GM19438 (cell line): ENCODE measurements around the gene MSX2.
"Not testable (repeated sequence)": the region's sequence is repeated elsewhere in the genome, so short reads cannot be mapped to it uniquely, and the experiment has no call there.

ENCODE experiments used
- ATAC-seq: cut with Tn5 transposase; IDR thresholded peaks from one replicate; pipeline ENCODE4 v1.9.1; 2021; ENCODE audit warnings: low read depth; ENCODE audit not compliant: unreplicated experiment

The MSX2 gene

DNA sequence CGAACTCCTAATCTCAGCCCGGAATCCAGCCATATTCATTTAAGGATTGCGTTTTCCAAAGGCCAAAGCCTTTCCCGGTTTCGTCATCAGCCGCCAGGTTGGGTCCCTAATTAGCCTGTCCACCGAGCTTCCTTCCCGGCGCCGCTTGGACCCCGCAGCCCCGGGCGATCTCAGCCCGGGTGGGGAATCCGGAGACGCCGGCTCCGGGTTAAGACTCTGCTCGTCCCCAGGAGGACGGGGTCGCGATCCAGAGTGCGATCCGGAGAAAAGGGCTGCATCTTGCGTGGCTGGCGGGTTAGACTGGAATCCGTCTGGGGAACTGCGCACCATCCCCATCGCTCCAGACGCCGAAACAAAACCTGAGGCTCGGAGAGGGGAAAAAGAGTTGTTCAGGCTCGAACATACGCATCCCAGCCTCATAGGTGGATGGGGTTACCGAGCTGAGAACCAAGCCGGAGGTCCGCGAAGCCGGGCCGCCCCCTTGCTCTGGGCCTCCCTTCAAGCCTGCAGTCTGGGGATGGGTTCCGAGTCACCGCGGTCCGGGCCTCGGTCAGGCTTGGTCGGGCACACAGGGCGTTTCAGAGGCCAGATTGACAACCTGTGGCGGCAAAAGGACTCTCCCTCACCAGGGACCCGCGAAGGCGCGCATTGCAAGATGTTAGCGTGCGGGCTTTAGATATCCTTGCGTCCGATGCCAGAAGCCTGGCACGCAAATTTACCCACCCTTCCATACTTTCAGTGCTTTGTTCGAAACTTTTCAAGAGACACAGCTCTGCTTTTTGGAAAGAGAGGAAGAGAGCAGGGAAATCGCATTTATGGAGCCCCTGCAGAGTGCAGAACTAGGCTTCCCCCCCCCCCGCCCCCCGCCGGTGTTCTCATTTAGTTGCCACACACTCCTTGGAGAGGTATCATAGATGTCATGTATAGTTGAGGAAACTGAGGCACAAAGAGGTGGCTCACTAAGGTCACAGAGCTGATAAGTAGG, 7.9 kb downstream of the MSX2 start:
- no peak for ATAC-seq

DNA sequence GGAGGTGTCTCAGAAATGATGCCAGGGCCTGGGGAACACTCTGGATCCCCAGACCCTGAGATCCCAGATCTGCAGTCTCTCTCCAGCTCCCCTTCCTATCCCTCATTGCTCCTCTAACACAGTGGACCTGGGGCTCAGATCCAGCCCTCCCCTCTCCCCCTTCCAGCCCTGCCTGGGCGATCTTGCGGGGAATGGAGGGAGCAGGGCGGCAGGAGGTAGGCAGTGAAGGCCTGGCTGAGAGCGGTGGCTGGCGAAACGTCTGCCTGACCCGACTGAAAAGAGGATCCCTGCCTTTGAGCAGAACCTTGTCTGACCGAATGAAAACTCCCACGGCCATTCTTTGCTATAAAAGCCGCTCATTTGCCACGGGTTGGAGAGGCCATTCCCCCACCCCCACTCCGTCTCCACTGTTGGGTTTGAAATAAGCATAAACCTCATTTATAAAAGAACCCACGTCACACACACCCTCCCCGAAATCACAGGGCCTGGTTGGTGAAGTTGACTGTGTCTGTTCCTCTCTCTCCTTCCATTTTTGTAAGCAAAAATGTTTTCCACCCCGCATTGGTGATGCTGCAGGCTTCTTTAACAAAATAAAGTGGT, 8.8 kb downstream of the MSX2 start:
- no peak for ATAC-seq

DNA sequence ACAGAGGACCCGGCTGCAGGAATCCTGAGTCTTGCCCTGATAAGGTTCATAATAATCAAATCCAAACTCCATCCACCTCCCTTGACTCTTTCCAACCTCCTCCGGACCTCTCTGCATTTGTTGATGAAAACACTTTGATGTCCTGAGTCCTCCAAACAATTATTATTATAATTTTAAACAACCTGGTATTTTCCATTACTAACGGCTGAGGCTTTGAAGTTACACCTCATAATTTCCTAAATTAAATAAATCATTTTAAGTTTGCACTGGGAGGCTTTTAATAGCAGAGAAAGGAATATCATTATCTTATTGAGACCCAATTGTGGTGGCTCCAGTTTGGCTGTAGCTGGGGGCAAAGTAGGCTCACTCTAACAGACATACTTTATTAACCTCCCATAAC, 9.5 kb downstream of the MSX2 start:
- ATAC-seq, result no peak

DNA sequence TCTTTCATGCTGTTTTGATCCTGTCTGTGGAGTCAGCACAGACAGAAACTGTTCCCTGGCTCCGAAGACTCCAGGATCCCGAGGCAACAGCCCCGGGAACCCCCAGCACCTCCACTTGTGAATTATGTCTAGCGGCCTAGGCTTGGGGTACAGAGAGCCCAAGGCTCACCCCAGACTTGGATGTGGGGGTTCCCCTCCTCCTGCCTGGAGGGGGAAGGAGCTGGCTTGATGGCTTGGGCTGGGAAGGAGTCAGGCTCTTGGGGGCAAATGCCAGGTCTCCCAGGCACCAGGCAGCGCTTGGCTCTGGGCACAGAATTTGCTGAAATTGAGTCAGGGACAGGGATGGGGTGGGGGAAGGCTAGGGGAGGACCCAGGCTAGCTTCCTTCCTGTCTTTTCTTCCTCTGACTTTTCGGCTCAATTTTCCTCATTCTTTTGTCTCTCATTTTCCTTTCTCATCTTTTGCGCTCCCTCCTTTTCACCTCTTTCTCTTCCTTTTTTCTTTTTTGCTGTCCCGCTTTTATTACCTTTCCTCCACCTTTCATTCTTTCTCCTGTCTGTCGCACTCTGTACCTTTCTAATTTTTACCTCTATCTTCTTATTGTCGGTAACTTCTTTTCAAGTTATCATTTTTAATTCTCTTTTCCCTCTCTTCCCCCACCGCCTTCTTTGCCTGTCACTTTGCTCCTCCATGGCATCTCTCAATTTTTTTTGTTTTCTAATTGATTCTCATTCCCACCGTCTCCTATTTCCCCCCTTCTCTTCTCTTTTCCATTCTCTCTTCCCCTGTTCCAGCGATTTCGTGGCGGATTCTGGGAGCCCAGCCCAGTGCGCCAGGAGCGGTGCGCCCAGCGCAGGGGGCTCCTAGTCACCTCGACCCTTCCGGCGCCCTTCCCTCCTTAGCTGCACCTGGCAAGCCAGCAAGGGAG, 10.5 kb downstream of the MSX2 start:
- ATAC-seq, result no peak

DNA sequence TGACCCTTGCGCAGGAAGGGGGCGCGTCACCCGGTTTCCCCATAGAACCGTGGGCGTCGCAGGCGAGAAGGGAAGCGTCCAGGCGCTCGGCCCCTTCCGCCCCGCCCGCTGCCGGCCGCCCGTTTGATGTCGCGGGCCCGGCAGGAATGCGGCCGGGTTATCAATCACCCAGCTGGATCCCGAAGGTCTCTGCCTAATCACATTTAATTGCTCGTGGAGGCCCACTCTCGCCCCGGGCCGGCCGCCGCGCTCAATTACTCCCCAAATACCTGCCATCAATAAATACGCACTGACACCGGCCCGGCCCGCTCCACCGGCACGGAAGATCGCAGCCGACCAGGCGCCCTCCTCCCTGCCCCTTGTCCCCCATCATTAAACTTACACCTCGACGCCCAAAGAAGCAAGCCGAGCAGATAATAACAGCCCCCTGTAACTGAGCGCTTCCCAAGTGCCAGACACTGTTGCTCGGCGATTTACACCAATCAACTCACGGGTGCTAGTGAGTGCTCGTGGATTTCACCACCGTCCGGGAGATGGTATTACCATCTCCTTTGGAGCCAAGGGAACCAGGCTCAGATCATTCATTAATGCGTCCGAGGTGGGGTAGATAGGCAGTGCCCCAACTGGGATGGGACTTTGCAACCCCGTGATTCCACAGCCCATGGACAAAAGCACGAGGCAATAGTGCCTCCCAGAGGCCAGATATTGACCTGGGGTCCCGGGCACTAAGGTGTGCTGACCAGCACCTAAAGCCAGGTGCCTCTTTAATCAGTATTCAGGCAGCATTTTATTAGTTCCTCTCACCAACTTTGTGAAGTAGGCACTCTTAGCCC, 11.3 kb downstream of the MSX2 start:
- ATAC-seq, result no peak

DNA sequence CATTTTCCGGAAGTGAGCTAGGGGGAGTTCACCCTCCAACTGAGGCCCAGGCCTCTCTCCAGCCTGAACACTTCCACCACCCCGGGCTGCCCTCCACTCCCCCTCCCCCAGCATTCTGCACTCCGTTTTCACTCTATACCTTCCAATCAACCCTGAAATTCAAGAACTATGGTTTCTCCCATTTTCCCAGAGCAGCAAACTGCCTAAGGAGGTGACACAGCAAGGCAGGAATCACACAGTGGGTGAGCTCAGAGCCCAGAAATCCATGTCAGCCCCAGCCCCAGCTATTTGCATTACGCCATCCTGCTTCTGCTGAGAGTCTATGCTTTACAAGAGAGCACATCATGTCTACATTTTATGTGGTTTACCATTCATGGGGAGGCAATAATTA, 11.9 kb downstream of the MSX2 start:
- ATAC-seq, result no peak

DNA sequence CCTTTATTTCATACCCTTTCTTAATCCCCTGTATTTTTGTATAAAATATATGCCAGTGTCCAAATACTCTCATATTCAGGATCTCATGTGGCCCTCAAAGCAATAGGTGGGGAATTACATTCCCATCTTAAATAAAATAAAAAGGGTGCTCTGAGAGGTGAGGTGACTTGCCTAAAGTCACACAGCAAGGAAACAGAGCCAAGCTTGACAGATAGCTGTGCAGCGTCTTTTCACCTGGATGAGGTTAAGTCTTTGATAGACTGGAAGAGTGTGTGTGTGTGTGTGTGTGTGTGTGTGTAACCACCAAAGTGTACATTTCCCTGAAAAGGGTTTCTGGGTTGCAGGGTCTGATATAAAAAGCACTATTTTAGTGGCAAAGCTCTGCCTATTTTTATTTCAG, 12.4 kb downstream of the MSX2 start:
- no peak for ATAC-seq

DNA sequence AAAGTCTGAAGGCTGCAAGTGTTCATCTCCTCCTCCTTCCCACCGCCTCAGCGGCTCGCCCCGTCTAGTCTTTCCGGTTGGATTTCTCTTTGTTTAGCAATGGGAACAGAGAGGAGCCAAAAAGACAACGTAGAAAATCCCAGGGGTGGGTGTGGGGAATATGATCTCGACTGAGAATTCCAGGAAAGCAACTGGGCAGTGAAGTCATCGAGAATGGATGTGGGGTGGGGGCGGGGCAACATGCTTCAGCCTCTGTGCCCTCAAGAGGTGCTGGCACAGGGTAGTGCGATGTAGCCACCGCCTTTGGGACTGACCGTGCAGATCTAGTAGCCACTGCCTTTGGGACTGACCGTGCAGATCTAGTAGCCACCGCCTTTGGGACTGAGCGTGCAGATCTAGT, 12.9 kb downstream of the MSX2 start:
- no peak for ATAC-seq

DNA sequence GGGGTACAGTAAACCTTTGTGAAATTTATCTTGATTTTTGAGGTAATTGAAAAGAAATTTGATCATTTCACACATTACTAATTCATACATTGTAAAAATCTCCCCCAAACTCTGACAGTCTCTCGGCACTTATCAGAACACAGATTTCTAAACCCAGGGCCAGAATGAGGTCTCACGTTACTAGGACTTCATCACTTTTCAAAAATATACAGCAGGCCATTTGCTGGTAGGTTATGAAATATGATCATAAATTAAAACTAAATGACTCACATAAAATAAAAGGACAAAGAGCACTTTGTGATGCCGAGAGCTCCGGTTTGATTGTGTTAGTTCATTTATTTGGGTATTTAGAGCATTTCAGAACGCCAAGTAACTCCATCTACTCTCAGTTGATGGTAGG, 17.0 kb downstream of the MSX2 start:
- ATAC-seq, result no peak

DNA sequence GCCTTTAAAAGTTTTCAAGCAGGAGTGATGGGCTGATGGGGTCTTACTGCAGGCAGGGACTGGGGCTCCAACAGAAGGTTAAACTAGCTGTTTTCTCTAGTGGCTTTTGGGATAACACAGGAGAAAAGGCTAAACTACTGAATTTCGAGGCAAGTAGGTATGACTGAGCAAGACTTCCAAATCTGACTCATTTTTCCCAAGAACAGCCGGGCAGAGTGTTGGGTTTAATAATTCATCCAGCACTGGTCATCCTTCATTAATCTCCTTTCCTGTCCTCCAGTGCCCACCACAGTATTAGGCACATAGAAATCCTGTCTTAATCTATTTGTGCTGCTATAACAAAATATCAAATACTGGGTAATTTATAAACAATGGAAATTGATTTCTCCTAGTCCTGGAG, 20.5 kb downstream of the MSX2 start:
- no peak for ATAC-seq

DNA sequence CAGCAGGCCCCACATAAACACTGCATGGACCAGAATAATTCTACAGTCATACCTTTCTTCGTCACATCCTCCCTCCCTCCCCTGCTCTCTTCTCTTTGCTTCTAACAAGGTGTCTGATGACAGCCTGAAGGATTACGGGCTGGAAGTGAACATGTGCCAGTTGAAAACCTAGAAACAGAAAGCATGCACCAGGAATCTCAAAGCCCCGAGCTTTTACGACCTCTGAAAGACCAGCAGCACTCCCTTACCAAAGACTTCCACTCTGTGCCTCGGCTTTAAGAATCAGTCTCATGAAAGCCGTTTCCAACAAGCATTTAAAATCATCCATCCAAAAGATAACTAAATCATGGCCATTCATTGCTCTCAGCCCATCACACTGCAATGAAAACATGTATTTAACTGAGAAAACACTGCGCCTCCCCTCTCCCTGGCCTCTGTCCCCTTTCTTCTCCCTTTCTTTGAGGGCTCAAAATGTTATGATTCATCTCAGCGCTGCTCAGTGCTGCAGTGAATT, 21.3 kb downstream of the MSX2 start:
- no peak for ATAC-seq

DNA sequence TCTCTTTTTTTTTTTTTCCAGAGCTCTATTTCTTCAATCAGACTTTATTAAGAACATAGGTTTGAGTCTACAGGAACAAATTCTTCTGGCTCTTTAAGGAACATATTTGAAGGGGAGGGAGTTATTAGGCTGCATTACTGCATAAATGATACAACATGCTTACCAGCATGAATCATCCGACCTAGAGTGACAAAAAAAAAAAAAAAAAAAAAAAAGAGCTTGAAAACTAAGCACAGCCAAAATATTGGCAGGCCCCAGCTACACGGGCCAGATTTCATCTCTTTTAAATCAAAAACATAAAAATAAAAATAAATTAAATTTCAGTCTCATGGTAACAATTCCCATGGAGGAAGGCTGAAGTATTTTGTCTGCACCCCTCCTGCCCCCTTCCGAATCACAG, 26.3 kb downstream of the MSX2 start:
- no peak for ATAC-seq

DNA sequence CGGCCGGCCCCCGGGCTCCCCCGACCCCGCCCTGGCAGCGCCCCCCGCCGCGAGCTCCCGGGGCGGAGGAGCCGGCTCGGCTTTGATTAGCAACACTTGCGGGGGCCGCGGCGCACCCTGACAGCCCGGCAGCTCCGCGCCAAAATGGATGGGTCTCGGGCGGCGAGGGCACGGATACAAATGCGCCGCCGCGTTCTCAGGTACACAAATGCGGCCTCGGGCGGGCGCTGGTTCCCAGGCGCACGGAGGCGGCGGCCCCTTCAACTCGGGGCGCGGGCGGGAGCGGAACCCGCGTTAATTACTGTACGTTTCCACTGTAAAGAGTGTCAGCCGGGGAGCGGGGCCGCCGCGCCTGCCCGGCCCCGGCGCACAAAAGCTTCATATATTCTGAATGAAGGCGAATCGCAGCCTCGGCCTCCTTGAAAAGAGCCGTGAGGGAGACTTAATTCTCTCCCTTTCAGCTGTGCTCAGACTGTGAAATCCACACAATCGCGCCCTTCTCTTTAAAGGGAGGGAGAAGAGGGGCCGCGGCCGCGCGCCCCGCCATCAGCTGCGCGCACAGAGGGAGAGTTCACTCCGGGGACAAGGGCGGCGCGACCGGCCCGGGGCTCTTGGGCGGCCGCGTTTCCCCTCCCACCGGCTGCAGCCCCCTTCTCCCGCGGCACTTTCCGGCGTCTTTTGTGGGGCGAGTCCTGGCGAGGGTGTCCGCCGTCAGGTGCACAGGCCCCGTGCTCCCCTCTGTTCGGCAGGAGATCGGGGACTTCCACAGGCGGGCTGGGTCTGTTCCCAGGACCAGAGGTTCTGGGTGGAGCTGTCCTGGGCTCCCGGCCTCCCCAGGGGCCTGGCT, 27.0 kb downstream of the MSX2 start:
- no peak for ATAC-seq

DNA sequence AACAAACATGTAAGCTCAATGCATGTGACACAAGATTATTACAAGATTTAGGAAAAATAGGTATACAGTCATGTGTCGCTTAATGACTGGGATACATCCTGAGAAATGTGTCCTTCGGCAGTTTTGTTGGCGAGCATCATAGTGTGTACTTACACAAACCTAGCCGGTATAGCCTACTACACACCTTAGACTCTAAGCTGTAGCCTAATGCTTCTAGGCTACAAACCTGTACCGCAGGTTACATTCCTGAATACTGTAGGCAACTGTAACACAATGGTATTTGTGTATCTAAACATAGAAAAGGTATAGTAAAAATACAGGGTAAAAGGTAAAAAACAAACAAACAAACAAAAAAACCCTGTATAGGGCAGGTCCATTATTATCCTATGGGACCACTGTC, 27.7 kb downstream of the MSX2 start:
- no peak for ATAC-seq

DNA sequence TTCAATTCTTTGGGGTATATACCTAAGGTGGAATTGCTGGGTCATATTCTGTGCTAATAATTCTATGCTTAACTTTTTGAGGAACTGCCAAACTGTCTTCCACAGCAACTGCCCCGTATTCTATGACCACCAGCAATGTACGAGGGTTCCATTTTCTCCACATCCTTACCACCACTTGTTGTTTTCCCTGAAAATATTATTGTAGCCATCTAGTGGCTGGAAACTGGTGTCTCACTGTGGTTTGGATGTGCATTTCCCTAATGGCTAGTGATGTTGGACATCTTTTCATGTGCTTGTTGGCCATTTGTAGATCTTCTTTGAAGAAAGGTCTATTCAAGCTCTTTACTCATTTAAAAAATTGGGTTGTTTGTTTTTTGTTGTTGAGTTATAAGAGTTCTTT, 30.7 kb downstream of the MSX2 start:
- no peak for ATAC-seq

DNA sequence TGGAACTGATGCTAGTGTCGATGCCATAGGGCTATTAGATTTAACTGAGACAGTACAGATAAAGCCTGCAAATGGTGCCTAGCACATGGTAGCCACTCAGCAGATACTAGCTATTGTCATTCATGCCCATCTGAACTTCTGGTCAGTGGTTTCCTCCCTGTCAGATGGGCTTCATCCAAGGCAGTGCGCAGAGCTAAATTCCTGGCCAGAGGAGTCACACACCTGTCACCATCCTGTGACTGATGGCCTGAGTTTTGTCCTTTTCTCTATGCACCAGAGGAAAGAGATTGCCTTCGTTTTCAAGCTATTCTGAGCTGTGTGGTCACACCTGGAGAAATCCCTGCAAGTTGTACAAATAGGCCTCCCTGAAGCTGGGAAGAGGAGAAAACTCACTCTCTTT, 34.7 kb downstream of the MSX2 start:
- no peak for ATAC-seq

DNA sequence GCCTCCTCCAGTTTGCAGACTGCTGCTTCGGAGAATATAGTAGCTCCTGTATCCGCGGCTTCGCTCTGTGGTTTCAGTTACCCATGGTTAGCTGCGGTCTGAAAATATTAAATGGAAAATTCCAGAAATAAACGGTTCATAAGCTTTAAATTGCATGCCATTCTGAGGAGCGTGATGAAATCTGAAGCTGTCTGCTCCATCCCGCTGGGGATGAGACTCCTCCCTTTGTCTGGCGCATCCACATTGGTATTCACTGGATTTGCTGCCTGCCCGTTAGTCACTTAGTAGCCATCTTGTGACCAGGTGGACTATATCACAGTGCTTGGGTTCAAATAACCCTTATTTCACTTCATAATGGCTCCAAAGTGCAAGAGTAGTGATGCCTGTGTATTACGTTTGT, 36.3 kb downstream of the MSX2 start:
- ATAC-seq, result no peak

DNA sequence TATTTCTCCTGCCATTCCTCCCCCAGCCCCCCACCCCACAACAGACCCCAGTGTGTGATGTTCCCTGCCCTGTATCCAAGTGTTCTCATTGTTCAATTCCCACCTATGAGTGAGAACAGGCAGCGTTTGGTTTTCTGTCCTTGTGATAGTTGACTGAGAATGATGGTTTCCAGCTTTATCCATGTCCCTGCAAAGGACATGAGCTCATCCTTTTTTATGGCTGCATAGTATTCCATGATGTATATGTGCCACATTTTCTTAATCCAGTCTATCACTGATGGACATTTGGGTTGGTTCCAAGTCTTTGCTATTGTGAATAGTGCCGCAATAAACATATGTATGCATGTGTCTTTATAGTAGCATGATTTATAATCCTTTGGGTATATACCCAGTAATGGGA, 37.0 kb downstream of the MSX2 start:
- ATAC-seq, result not testable (repeated sequence)

DNA sequence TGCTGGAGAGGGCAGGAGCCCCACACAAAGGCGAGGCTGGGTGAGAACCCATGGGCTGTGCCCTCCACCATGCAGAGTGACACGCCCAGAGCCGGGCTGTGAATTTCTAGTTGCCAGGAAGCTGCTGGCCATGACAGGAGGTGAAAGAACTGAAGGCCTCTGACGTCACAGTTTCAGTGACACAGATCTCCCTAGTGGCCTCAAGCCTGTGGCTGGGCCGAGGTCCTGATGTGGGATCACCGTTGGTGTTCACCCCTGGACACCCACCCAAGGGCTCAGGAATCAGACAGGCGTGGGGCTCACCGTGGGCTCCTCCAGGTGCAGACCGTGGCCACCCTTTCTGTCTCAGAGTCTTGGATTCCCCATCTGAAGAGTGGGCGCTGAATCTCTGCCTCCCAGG, 39.9 kb downstream of the MSX2 start:
- ATAC-seq, result no peak
